Stomach (tissue), 4 donors: ENCODE data around the gene PCDHGA6.

Experiments used
- POLR2A ChIP-seq, 4 donors: fragments of 450-650 bp; IDR thresholded peaks; one replicate each; pipeline ENCODE4 v1.6.1; 2016; ENCODE audit warnings: antibody characterized with exemption in 4 of 4, control low read depth in 2 of 4, mild to moderate bottlenecking in 1 of 4, moderate library complexity in 1 of 4
- TF ChIP-seq, protein P1 (sequence below), 7 experiments: fragments of 450-650 bp in 4 of 7; fragments of 200-600 bp in 3 of 7; sonication (generic) in 3 of 7; IDR thresholded peaks; one replicate each; pipeline ENCODE4 v1.5.1; 2016 to 2019; ENCODE audit warnings: antibody characterized with exemption in 7 of 7, control low read depth in 2 of 7, mild to moderate bottlenecking in 1 of 7

DNA sequence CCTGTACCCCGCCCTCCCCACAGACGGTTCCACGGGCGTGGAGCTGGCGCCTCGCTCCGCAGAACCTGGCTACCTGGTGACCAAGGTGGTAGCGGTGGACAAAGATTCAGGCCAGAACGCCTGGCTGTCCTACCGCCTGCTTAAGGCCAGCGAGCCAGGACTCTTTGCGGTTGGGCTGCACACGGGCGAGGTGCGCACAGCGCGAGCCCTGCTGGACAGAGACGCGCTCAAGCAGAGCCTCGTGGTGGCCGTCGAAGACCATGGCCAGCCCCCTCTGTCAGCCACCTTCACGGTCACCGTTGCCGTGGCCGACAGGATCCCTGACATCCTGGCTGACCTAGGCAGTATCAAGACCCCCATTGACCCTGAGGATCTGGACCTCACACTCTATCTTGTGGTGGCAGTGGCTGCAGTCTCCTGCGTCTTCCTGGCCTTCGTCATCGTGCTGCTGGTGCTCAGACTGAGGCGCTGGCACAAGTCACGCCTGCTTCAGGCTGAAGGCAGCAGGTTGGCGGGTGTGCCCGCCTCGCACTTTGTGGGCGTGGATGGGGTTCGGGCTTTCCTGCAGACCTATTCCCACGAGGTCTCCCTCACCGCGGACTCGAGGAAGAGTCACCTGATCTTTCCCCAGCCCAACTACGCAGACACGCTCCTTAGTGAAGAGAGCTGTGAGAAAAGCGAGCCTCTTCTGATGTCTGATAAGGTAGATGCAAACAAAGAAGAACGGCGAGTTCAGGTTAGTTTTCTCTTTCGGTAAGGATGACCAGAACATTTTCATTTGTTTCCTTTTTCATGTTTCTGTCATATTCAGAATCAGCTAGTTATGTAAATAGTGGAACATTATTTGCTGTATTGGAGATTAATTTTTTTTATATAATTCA, 7.4 kb upstream of the PCDHGA6 start:
- TF ChIP-seq POLR2A (IDR thresholded peaks at IDR 0.05) = no peak
- TF ChIP-seq, protein P1, sequence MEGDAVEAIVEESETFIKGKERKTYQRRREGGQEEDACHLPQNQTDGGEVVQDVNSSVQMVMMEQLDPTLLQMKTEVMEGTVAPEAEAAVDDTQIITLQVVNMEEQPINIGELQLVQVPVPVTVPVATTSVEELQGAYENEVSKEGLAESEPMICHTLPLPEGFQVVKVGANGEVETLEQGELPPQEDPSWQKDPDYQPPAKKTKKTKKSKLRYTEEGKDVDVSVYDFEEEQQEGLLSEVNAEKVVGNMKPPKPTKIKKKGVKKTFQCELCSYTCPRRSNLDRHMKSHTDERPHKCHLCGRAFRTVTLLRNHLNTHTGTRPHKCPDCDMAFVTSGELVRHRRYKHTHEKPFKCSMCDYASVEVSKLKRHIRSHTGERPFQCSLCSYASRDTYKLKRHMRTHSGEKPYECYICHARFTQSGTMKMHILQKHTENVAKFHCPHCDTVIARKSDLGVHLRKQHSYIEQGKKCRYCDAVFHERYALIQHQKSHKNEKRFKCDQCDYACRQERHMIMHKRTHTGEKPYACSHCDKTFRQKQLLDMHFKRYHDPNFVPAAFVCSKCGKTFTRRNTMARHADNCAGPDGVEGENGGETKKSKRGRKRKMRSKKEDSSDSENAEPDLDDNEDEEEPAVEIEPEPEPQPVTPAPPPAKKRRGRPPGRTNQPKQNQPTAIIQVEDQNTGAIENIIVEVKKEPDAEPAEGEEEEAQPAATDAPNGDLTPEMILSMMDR (IDR thresholded peaks at IDR 0.05) = no peak
